ENCODE data around the gene GPR15. TPM values are rescaled to one million over a fixed set of nuclear protein-coding genes. Genes with fewer than 3 reads are reported as not detected.

GPR15 gene
- total RNA-seq, 1 donor from 2014 or later, result not detected

DNA sequence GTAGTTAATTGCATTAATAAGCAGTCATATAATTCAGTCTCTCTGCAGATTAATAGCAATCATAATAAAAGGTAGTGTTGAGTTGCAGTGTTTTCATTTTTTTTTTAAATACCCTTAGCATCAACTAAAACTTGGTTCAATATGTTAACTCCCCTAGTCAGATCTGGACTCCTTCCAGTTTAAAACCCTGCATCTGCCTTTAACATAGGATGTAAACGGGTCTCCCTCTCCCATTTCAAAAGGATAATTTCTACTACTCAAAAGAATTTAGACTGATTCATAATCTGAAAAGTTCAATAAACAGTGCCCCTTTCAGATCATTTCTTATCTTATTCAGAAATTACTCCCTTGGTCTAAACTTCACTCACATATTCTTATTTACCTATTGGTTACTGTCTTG lies 50.3 kb downstream of the GPR15 start:
- DNase-seq (ENCODE audit: low spot score), result no peak

DNA sequence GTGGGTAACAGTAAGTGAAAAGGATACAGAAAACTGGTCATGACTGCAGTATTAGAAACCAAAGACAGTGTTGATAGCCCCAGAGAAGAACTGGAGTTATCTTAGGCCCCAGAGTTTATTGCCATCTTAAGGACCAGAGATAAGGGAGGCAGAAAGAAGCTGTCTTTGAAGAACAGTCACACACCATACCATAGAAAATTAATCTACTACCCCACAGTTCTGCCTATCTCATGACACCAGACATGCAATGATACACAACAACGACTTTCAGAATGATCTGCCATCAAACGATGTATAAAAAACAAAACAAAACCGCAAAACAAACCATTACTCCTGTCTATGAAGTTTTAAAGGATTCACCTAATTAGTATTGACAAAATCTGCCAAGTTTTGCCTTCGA lies 52.0 kb downstream of the GPR15 start:
- ATAC-seq (no peak), DNase-seq (ENCODE audit: low spot score) (no peak)

More for the DNA sequence above, 50.3 kb downstream of the GPR15 start:
- ATAC-seq, result no peak

Other genes starting within 250 kb of the GPR15 start
- gene OR5H2, start 249.5 kb upstream of the GPR15 start, total RNA-seq, result not detected
- gene OR5K4, start 178.1 kb upstream of the GPR15 start, total RNA-seq, result not detected
- gene OR5K3, start 141.3 kb upstream of the GPR15 start, total RNA-seq, result not detected
- not detected for gene OR5K1, start 68.8 kb upstream of the GPR15 start, total RNA-seq
- gene OR5K2, start 34.3 kb upstream of the GPR15 start, total RNA-seq, result not detected
- gene CLDND1, start 9.1 kb upstream of the GPR15 start, total RNA-seq, result 34.8 TPM
- 34.1 TPM for gene CPOX, start 61.6 kb downstream of the GPR15 start, total RNA-seq
- gene ST3GAL6, start 231.4 kb downstream of the GPR15 start, total RNA-seq, result 41.8 TPM

All from left lobe of liver (tissue), 2 donors.